ENCODE results near the gene SCRN2.
A peak's percentile ranks its signal among the peaks of the same experiment; 100 is the strongest.

Gene SCRN2

GRCh38 chr17:47801176-47801765, 39.8 kb downstream of the SCRN2 start:
- Histone ChIP-seq H3K36me3 (ENCODE audit: control insufficient read depth, insufficient read depth, low read length) (no peaks in the 10 kb centered on the region), H3K4me3 (ENCODE audit: low read length) (no peak overlapping the region), H3K27me3 (ENCODE audit: control insufficient read depth, insufficient read depth, low read length) (no peaks in the 10 kb centered on the region), H3K27ac (ENCODE audit: low read depth, low read length) (no peak overlapping the region), H3K4me1 (ENCODE audit: control insufficient read depth, insufficient read depth, low read length) (no peaks in the 10 kb centered on the region), H3K9ac (ENCODE audit: low read length) (no peak overlapping the region)

- H3K27ac ChIP-seq (ENCODE audit: low read depth, low read length), result no peak overlapping the region
- H3K4me3 ChIP-seq (ENCODE audit: low read length), result no peak overlapping the region
- no peak overlapping the region for H3K9ac ChIP-seq (ENCODE audit: low read length)
- H3K4me1 ChIP-seq (ENCODE audit: control insufficient read depth, insufficient read depth, low read length), result no peaks in the 10 kb centered on the region
- H3K36me3 ChIP-seq (ENCODE audit: control insufficient read depth, insufficient read depth, low read length), result no peaks in the 10 kb centered on the region
- H3K27me3 ChIP-seq (ENCODE audit: control insufficient read depth, insufficient read depth, low read length), result no peaks in the 10 kb centered on the region
These were observed 40.4 kb downstream of the SCRN2 start for GRCh38 chr17:47800686-47801085.

GRCh38 chr17:47797797-47798196, 43.3 kb downstream of the SCRN2 start:
- Histone ChIP-seq H3K27ac (ENCODE audit: low read depth, low read length) (no peak overlapping the region), H3K27me3 (ENCODE audit: control insufficient read depth, insufficient read depth, low read length) (no peaks in the 10 kb centered on the region), H3K4me1 (ENCODE audit: control insufficient read depth, insufficient read depth, low read length) (no peaks in the 10 kb centered on the region), H3K4me3 (ENCODE audit: low read length) (no peak overlapping the region), H3K36me3 (ENCODE audit: control insufficient read depth, insufficient read depth, low read length) (no peaks in the 10 kb centered on the region), H3K9ac (ENCODE audit: low read length) (no peak overlapping the region)

GRCh38 chr17:47792979-47793378, 48.1 kb downstream of the SCRN2 start:
- Histone ChIP-seq H3K27ac (ENCODE audit: low read depth, low read length) (no peak overlapping the region), H3K36me3 (ENCODE audit: control insufficient read depth, insufficient read depth, low read length) (no peaks in the 10 kb centered on the region), H3K9ac (ENCODE audit: low read length) (no peak overlapping the region), H3K27me3 (ENCODE audit: control insufficient read depth, insufficient read depth, low read length) (peaks cover 6% of the 10 kb centered on the region), H3K4me3 (ENCODE audit: low read length) (no peak overlapping the region), H3K4me1 (ENCODE audit: control insufficient read depth, insufficient read depth, low read length) (no peaks in the 10 kb centered on the region)

- no peaks in the 10 kb centered on the region for H3K4me1 ChIP-seq (ENCODE audit: control insufficient read depth, insufficient read depth, low read length)
- no peak overlapping the region for H3K27ac ChIP-seq (ENCODE audit: low read depth, low read length)
- H3K4me3 ChIP-seq (ENCODE audit: low read length), result no peak overlapping the region
- H3K36me3 ChIP-seq (ENCODE audit: control insufficient read depth, insufficient read depth, low read length), result no peaks in the 10 kb centered on the region
- H3K9ac ChIP-seq (ENCODE audit: low read length), result no peak overlapping the region
- peaks cover 8% of the 10 kb centered on the region for H3K27me3 ChIP-seq (ENCODE audit: control insufficient read depth, insufficient read depth, low read length)
These were observed 48.6 kb downstream of the SCRN2 start for GRCh38 chr17:47792457-47792856.

DNA sequence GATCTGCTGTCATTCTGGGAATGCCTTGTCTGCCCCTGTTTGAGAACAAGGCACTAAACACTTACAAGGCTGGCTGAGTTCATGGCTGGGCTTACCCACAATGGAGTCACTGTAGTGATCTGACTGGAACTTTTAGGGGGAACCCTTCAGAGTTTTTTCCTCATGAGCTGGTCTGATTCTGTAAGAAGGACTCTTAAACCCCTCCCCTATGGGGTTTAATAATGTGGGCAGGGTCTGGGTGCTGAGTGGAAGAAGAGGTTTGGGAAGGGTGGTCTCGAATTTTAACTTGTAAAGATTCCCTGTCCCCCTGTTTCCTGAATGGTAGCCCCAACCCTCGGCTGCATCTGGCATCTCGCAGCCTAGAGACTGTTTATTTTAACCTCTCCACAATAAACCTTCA, 50.0 kb downstream of the SCRN2 start:
- Histone ChIP-seq H3K36me3 (ENCODE audit: control insufficient read depth, insufficient read depth, low read length) (no peaks in the 10 kb centered on the region), H3K4me3 (ENCODE audit: low read length) (no peak overlapping the region), H3K9ac (ENCODE audit: low read length) (no peak overlapping the region), H3K4me1 (ENCODE audit: control insufficient read depth, insufficient read depth, low read length) (no peaks in the 10 kb centered on the region), H3K27me3 (ENCODE audit: control insufficient read depth, insufficient read depth, low read length) (peaks cover 8% of the 10 kb centered on the region), H3K27ac (ENCODE audit: low read depth, low read length) (peak overlapping the region; percentile 9)

- Histone ChIP-seq H3K36me3 (ENCODE audit: control insufficient read depth, insufficient read depth, low read length) (no peaks in the 10 kb centered on the region), H3K27ac (ENCODE audit: low read depth, low read length) (no peak overlapping the region), H3K4me3 (ENCODE audit: low read length) (peak overlapping the region; percentile 42), H3K4me1 (ENCODE audit: control insufficient read depth, insufficient read depth, low read length) (no peaks in the 10 kb centered on the region), H3K9ac (ENCODE audit: low read length) (no peak overlapping the region), H3K27me3 (ENCODE audit: control insufficient read depth, insufficient read depth, low read length) (peaks cover 8% of the 10 kb centered on the region)
These were observed 51.2 kb downstream of the SCRN2 start for GRCh38 chr17:47789611-47790561.

All from rectal smooth muscle tissue (tissue), 1 donor.